HepG2 (cell line): ENCODE measurements around the gene CIAO2B. TPM values are rescaled to one million over a fixed set of nuclear protein-coding genes. Genes with fewer than 3 reads are reported as not detected.

ENCODE experiments used
- ATAC-seq: fragments of 200-7000 bp; cut with Tn5 transposase; 3 replicates; pipeline ENCODE4 v1.9.1; 2020; ENCODE audit warnings: mild to moderate bottlenecking, moderate library complexity
- BruUV-seq: library from RNA; stranded (reverse); fragments of 400-500 nt; replicated peaks from 2 replicates; lab custom pipeline; 2021; lab: Mats Ljungman, UMichigan
- CTCF ChIA-PET: fragments of 300-600 bp; formaldehyde crosslinking; extraction: SDS; loops from one replicate; lab custom pipeline; 2021; ENCODE audit warnings: low total read pairs, inconsistent platforms, low intra/inter-chr PET ratio; lab: Yijun Ruan, JAX
- POLR2A ChIA-PET: fragments of 350-600 bp; sonication (Branson Sonifier 250); formaldehyde crosslinking; loops from one replicate; lab custom pipeline; 2020; ENCODE audit warnings: antibody characterized with exemption, inconsistent platforms; lab: Yijun Ruan, JAX
- DNase-seq: peaks from one replicate; pipeline ENCODE4 v3.0.0-alpha.2; 2015; ENCODE audit warnings: low spot score
- FAIRE-seq: peaks from 3 replicates; lab custom pipeline; 2011; peaks lifted over from hg19 to GRCh38; lab: Jason Lieb, UNC
- H2AFZ ChIP-seq: one replicate; pipeline ENCODE4 v1.6.1; 2011; ENCODE audit warnings: low read length, inconsistent platforms
- H3K27ac ChIP-seq: fragments of 300-600 bp; 3 replicates; pipeline ENCODE4 v1.8.0; 2011; ENCODE audit warnings: mixed run types, mild to moderate bottlenecking, mixed read lengths, low read length, inconsistent platforms; ENCODE audit not compliant: insufficient read depth; ENCODE audit errors: extremely low read length
- H3K27me3 ChIP-seq, 2 experiments: fragments of 200-600 bp in 1 of 2; 2 replicates in 1 of 2; 3 replicates in 1 of 2; pipeline versions ENCODE4 v1.6.0 to v1.8.0; 2011; ENCODE audit warnings: low read length in 2 of 2, mild to moderate bottlenecking in 2 of 2, moderate library complexity in 2 of 2, inconsistent platforms in 1 of 2; ENCODE audit not compliant: insufficient read depth in 2 of 2, control insufficient read depth in 1 of 2
- H3K36me3 ChIP-seq, 2 experiments: fragments of 200-600 bp in 1 of 2; replicated peaks in 1 of 2; 2 replicates in 1 of 2; 3 replicates in 1 of 2; pipeline versions ENCODE4 v1.5.1 to v1.8.0; 2011; ENCODE audit warnings: low read length in 2 of 2, inconsistent platforms in 1 of 2; ENCODE audit not compliant: insufficient read depth in 2 of 2, control insufficient read depth in 1 of 2
- H3K4me1 ChIP-seq: 2 replicates; pipeline ENCODE4 v1.5.1; 2012; ENCODE audit warnings: low read length, inconsistent platforms; ENCODE audit not compliant: insufficient read depth
- H3K4me2 ChIP-seq: 2 replicates; pipeline ENCODE4 v1.6.0; 2011; ENCODE audit warnings: low read depth, low read length, inconsistent platforms
- H3K4me3 ChIP-seq, 3 experiments: fragments of 200-600 bp in 1 of 3; sonication (generic), shearing (Covaris generic) in 1 of 3; replicated peaks in 1 of 3; 2 replicates each; pipeline ENCODE4 v1.5.1; 2011 to 2016; ENCODE audit warnings: low read length in 3 of 3, inconsistent platforms in 2 of 3, low read depth in 2 of 3, mild to moderate bottlenecking in 2 of 3, control low read depth in 1 of 3, mixed read lengths in 1 of 3; ENCODE audit not compliant: insufficient read depth in 1 of 3
- H3K79me2 ChIP-seq: one replicate; pipeline ENCODE4 v1.6.1; 2011; ENCODE audit warnings: low read length, inconsistent platforms; ENCODE audit not compliant: insufficient read depth
- H3K9ac ChIP-seq: 2 replicates; pipeline ENCODE4 v1.6.0; 2011; ENCODE audit warnings: mild to moderate bottlenecking, low read depth, low read length, inconsistent platforms; ENCODE audit not compliant: insufficient read depth
- H3K9me3 ChIP-seq: 2 replicates; pipeline ENCODE4 v1.5.1; 2012; ENCODE audit warnings: mild to moderate bottlenecking, low read length
- H4K20me1 ChIP-seq: 2 replicates; pipeline ENCODE4 v1.6.0; 2011; ENCODE audit warnings: inconsistent platforms, mild to moderate bottlenecking, low read length, moderate library complexity; ENCODE audit not compliant: insufficient read depth
- ATF1 ChIP-seq: IDR thresholded peaks from 2 replicates; pipeline ENCODE4 v1.6.1; 2016; ENCODE audit warnings: mild to moderate bottlenecking, control low read depth
- ATM ChIP-seq: fragments of 450-650 bp; IDR thresholded peaks from 2 replicates; pipeline ENCODE4 v1.7.1; 2017; ENCODE audit warnings: mild to moderate bottlenecking, borderline replicate concordance
- CBFB ChIP-seq: sonication (generic); formaldehyde crosslinking; IDR thresholded peaks from 2 replicates; pipeline ENCODE4 v1.4.0; 2020; ENCODE audit warnings: missing genetic modification reagents
- CHD2 ChIP-seq: IDR thresholded peaks from 2 replicates; pipeline ENCODE4 v1.6.1; 2011; ENCODE audit warnings: low read depth, low read length, improper control_type of control experiment
- GLMP ChIP-seq: sonication (generic); formaldehyde crosslinking; IDR thresholded peaks from 2 replicates; pipeline ENCODE4 v1.9.0; 2021; ENCODE audit warnings: missing genetic modification reagents, mild to moderate bottlenecking, borderline replicate concordance
- HIC2 ChIP-seq: sonication (generic); formaldehyde crosslinking; IDR thresholded peaks from 2 replicates; pipeline ENCODE4 v1.9.0; 2022; ENCODE audit warnings: low read depth, missing genetic modification reagents
- HOXA3 ChIP-seq: sonication (generic); formaldehyde crosslinking; IDR thresholded peaks from 2 replicates; pipeline ENCODE4 v1.5.0; 2020; ENCODE audit warnings: missing genetic modification reagents
- ISX ChIP-seq: sonication (generic); formaldehyde crosslinking; conservative IDR thresholded peaks from 2 replicates; pipeline ENCODE4 v1.5.0; 2020; ENCODE audit warnings: missing genetic modification reagents
- KDM2A ChIP-seq: sonication (generic); formaldehyde crosslinking; IDR thresholded peaks from 2 replicates; pipeline ENCODE4 v1.4.0; 2020; ENCODE audit warnings: low read depth, missing genetic modification reagents, borderline replicate concordance
- KDM4B ChIP-seq: sonication (generic); formaldehyde crosslinking; IDR thresholded peaks from 2 replicates; pipeline ENCODE4 v1.4.0; 2020; ENCODE audit warnings: missing genetic modification reagents
- MIER2 ChIP-seq: IDR thresholded peaks from 2 replicates; pipeline ENCODE4 v1.6.1; 2016; ENCODE audit warnings: missing biosample characterization, missing genetic modification reagents
- NFIB ChIP-seq: sonication (generic); formaldehyde crosslinking; IDR thresholded peaks from 2 replicates; pipeline ENCODE4 v1.9.0; 2021; ENCODE audit warnings: missing genetic modification reagents, mild to moderate bottlenecking, borderline replicate concordance
- SETDB1 ChIP-seq: sonication (generic); formaldehyde crosslinking; IDR thresholded peaks from 2 replicates; pipeline ENCODE4 v1.5.1; 2020; ENCODE audit warnings: missing genetic modification reagents, mild to moderate bottlenecking, borderline replicate concordance
- SMAD1 ChIP-seq: sonication (generic); formaldehyde crosslinking; IDR thresholded peaks from 2 replicates; pipeline ENCODE4 v1.4.0; 2020; ENCODE audit warnings: missing genetic modification reagents, low read depth, mild to moderate bottlenecking, borderline replicate concordance
- SNRNP70 ChIP-seq: fragments of 200-400 bp; formaldehyde crosslinking; IDR thresholded peaks from 2 replicates; pipeline ENCODE4 v1.6.1; 2017; ENCODE audit warnings: mild to moderate bottlenecking, low read depth, low read length, moderate library complexity
- TOE1 ChIP-seq: sonication (generic); formaldehyde crosslinking; IDR thresholded peaks from 2 replicates; pipeline ENCODE4 v1.4.0; 2020; ENCODE audit warnings: mild to moderate bottlenecking, missing genetic modification reagents
- TRIM22 ChIP-seq: fragments of 450-650 bp; IDR thresholded peaks from 2 replicates; pipeline ENCODE4 v1.6.1; 2017
- ZFP36 ChIP-seq: fragments of 150-350 bp; IDR thresholded peaks from 2 replicates; pipeline ENCODE4 v1.6.1; 2018; ENCODE audit warnings: borderline replicate concordance, low read length, low read depth; ENCODE audit not compliant: partially characterized antibody
- ZNF10 ChIP-seq: sonication (generic); formaldehyde crosslinking; IDR thresholded peaks from 2 replicates; pipeline ENCODE4 v1.4.0; 2020; ENCODE audit warnings: mild to moderate bottlenecking, low read depth, missing genetic modification reagents, borderline replicate concordance
- ZNF780A ChIP-seq: sonication (generic); formaldehyde crosslinking; IDR thresholded peaks from 2 replicates; pipeline ENCODE4 v1.8.0; 2022; ENCODE audit warnings: mild to moderate bottlenecking, missing genetic modification reagents, moderate library complexity
- ZNF781 ChIP-seq: sonication (generic); formaldehyde crosslinking; IDR thresholded peaks from 2 replicates; pipeline ENCODE4 v1.5.1; 2020; ENCODE audit warnings: borderline replicate concordance, mild to moderate bottlenecking, missing genetic modification reagents; ENCODE audit errors: not compliant biosample characterization
- ZSCAN30 ChIP-seq: sonication (generic); formaldehyde crosslinking; IDR thresholded peaks from 2 replicates; pipeline ENCODE4 v1.5.0; 2020; ENCODE audit warnings: mild to moderate bottlenecking, missing genetic modification reagents
- WGBS: methylation state at CpG from one replicate; pipeline ENCODE4 v1.1.6; 2017; ENCODE audit warnings: low lambda C conversion rate; 5-methylcytosine and 5-hydroxymethylcytosine counted together
- in situ Hi-C: cut with HindIII; loops from 2 replicates; pipeline ENCODE4 v1.10.0; 2017; ENCODE audit warnings: low pct_unique_long_range_greater_than_20kb; ENCODE audit not compliant: extremely low pct_ligation_motif_present
- intact Hi-C: fragments of 100-400 bp; cut with micrococcal nuclease; formaldehyde crosslinking; loops from one replicate; pipeline ENCODE4 v1.10.0; 2022; ENCODE audit not compliant: unreplicated experiment
- polyA plus RNA-seq, 8 experiments: library from polyadenylated mRNA; depleted of rRNA in 3 of 8; stranded (reverse) in 7 of 8; unstranded in 1 of 8; fragments of >200 nt; fragmentation: Illumina TruSeq in 4 of 8; extraction: Trizol in 4 of 8; gene quantifications; 2 replicates each; pipeline versions ENCODE4 v1.2.1 to v1.2.3, GENCODE V29; 2011 to 2016; ENCODE audit warnings: low read depth in 4 of 8, missing spikeins in 1 of 8, mixed read lengths in 1 of 8; ENCODE audit not compliant: insufficient read depth in 1 of 8
- total RNA-seq, 5 experiments: library from RNA; depleted of rRNA; stranded (reverse); fragments of >200 nt; fragmentation: Illumina TruSeq; extraction: Trizol; gene quantifications; 2 replicates each; pipeline ENCODE4 v1.2.3, GENCODE V29; 2016; ENCODE audit warnings: low read depth in 1 of 5

Gene CIAO2B
- total and polyA plus RNA-seq, 2 of the 13 experiments (the other 11 are each of a cell fraction or from before 2014, with no cell fraction given): 157 to 293 TPM

DNA sequence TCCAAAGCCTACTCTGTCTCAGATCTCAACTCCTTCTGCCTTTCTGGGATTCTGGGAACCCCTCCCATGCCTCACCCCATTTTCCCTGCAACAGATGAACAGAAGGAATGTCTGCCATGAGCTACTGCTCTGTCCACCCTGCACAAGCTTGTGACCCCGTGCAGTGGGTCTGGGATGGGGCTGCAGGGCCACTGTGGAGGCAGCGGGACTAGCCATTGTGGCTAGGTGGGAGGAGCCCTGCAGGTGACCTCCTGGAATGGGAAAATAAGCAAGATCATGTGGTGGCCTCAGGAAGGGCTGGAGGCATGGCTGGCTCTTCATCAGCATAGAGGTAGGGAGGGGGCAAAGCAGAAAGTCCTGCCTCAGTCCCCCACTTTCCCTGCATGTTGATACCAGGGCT lies 40.1 kb downstream of the CIAO2B start (continued):
- TF ChIP-seq TOE1 (CRISPR knock-in tag) (no peak), SETDB1 (CRISPR knock-in tag) (no peak), ZNF10 (CRISPR knock-in tag) (no peak), MIER2 (CRISPR knock-in tag) (no peak)

DNA sequence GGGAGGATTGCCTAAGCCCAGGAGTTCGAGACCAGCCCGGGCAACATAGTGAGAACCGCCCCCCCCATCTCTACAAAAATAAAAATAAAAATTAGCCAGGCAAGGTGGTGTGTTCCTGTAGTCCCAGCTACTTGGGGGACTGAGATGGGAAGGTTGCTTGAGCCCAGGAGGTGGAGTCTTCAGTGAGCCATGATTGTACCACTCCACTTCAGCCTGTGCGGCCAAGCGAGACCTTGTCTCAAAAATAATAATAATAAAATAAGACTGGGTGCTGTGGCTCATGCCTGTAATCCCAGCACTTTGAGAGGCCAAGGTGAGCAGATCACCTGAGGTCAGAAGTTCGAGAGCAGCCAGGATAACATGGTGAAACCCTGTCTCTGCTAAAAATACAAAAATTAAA lies 42.4 kb downstream of the CIAO2B start:
- no peak for FAIRE-seq
- Histone ChIP-seq H2AFZ (no peak overlapping the region), H4K20me1 (no peaks in the 10 kb centered on the region), H3K79me2 (no peaks in the 10 kb centered on the region), H3K9ac (no peak overlapping the region), H3K27ac (no peak overlapping the region), H3K27me3 (peaks cover 0 to 2% of the 10 kb centered on the region in 2 experiments; a peak in 1 of 5 replicates), H3K9me3 (no peaks in the 10 kb centered on the region), H3K4me2 (no peak overlapping the region), H3K36me3 (peaks cover 3 to 6% of the 10 kb centered on the region in 2 experiments; a peak in 4 of 5 replicates), H3K4me3 (no peak overlapping the region), H3K4me1 (peaks cover 37% of the 10 kb centered on the region)
- in situ Hi-C loops: no loop called here
- no TSS peak for BruUV-seq
- DNase-seq: no peak
- WGBS: 97% methylated on average over 6 of the region's 6 CpGs
- POLR2A ChIA-PET: interaction anchor here (1.7 to 4.0 kb wide), 2 partner anchors 12 to 14 kb away, joined by 4 to 15 read pairs; partner anchors contain the start of gene PDP2
- intact Hi-C loops: loop anchor here (10.0 kb wide), 1 partner anchor 263 kb away; the partner anchor contains the start of genes B3GNT9, FBXL8 and TRADD
- ATAC-seq: no peak
- CTCF ChIA-PET: no interaction called here
- TF ChIP-seq ZNF780A (CRISPR knock-in tag): no peak
- TF ChIP-seq CBFB (CRISPR knock-in tag): no peak
- TF ChIP-seq ZNF781: no peak
- TF ChIP-seq KDM4B (CRISPR knock-in tag): no peak
- no peak for TF ChIP-seq ATF1
- TF ChIP-seq ATM: no peak
- no peak for TF ChIP-seq CHD2
- TF ChIP-seq HIC2 (CRISPR knock-in tag): no peak
- no peak for TF ChIP-seq GLMP (CRISPR knock-in tag)
- TF ChIP-seq TRIM22: no peak
- TF ChIP-seq ZSCAN30 (CRISPR knock-in tag): no peak
- TF ChIP-seq ZFP36: no peak
- no peak for TF ChIP-seq NFIB (CRISPR knock-in tag)
- no peak for TF ChIP-seq ISX (CRISPR knock-in tag)
- TF ChIP-seq SNRNP70: no peak
- no peak for TF ChIP-seq HOXA3 (CRISPR knock-in tag)
- TF ChIP-seq KDM2A: no peak
- TF ChIP-seq SMAD1 (CRISPR knock-in tag): no peak
